OCI-LY7 (cell line): Measurements from ENCODE around the gene DRGX.

Experiments used
- CTCF ChIP-seq: fragments of 200-600 bp; sonication (generic); conservative IDR thresholded peaks from 2 replicates; pipeline ENCODE4 v1.5.1; 2014; ENCODE audit warnings: mild to moderate bottlenecking, antibody characterized with exemption, low read length, moderate library complexity, mixed read lengths
- EZH2phosphoT487 ChIP-seq: fragments of 200-600 bp; sonication (generic); IDR thresholded peaks from 2 replicates; pipeline ENCODE4 v1.6.1; 2018; ENCODE audit warnings: low read depth, borderline replicate concordance, mild to moderate bottlenecking, mixed run types, antibody characterized with exemption, low read length, moderate library complexity, mixed read lengths

- no peak for TF ChIP-seq CTCF
- no peak for TF ChIP-seq EZH2phosphoT487
Observed at GRCh38 chr10:49388161-49388560, 7.7 kb downstream of the DRGX start.
